HG03565 (cell line): ENCODE results near the gene ITSN1.

Experiments used
- ATAC-seq: cut with Tn5 transposase; IDR thresholded peaks from one replicate; pipeline ENCODE4 v1.9.1; 2021; ENCODE audit warnings: mild to moderate bottlenecking, moderate library complexity; ENCODE audit not compliant: unreplicated experiment

ITSN1 gene

GRCh38 chr21:33808715-33809367, 166.5 kb downstream of the ITSN1 start:
- no peak for ATAC-seq

GRCh38 chr21:33810766-33811165, 168.5 kb downstream of the ITSN1 start:
- no peak for ATAC-seq

GRCh38 chr21:33811167-33812010, 169.1 kb downstream of the ITSN1 start:
- no peak for ATAC-seq

GRCh38 chr21:33813832-33814365, 171.6 kb downstream of the ITSN1 start:
- no peak for ATAC-seq

- no peak for ATAC-seq
Observed at GRCh38 chr21:33815143-33815707, 172.9 kb downstream of the ITSN1 start.

GRCh38 chr21:33816174-33816573, 173.9 kb downstream of the ITSN1 start:
- no peak for ATAC-seq

GRCh38 chr21:33817138-33817537, 174.8 kb downstream of the ITSN1 start:
- no peak for ATAC-seq

GRCh38 chr21:33817663-33818451, 175.6 kb downstream of the ITSN1 start:
- no peak for ATAC-seq

GRCh38 chr21:33820230-33820770, 178.0 kb downstream of the ITSN1 start:
- no peak for ATAC-seq

GRCh38 chr21:33820798-33821197, 178.5 kb downstream of the ITSN1 start:
- ATAC-seq: no peak

GRCh38 chr21:33821503-33822322, 179.4 kb downstream of the ITSN1 start:
- no peak for ATAC-seq

GRCh38 chr21:33824156-33824941, 182.0 kb downstream of the ITSN1 start:
- no peak for ATAC-seq

- ATAC-seq: no peak
Observed at GRCh38 chr21:33825419-33825818, 183.1 kb downstream of the ITSN1 start.

GRCh38 chr21:33825915-33826314, 183.6 kb downstream of the ITSN1 start:
- no peak for ATAC-seq

GRCh38 chr21:33828083-33828482, 185.8 kb downstream of the ITSN1 start:
- no peak for ATAC-seq

- ATAC-seq: no peak
Observed at GRCh38 chr21:33828577-33828976, 186.3 kb downstream of the ITSN1 start.

GRCh38 chr21:33829844-33830243, 187.5 kb downstream of the ITSN1 start:
- no peak for ATAC-seq

GRCh38 chr21:33831962-33832659, 189.8 kb downstream of the ITSN1 start:
- ATAC-seq: no peak
